ENCODE measurements around the gene MAPK12.
A peak's percentile ranks its signal among the peaks of the same experiment; 100 is the strongest.

The MAPK12 gene

DNA sequence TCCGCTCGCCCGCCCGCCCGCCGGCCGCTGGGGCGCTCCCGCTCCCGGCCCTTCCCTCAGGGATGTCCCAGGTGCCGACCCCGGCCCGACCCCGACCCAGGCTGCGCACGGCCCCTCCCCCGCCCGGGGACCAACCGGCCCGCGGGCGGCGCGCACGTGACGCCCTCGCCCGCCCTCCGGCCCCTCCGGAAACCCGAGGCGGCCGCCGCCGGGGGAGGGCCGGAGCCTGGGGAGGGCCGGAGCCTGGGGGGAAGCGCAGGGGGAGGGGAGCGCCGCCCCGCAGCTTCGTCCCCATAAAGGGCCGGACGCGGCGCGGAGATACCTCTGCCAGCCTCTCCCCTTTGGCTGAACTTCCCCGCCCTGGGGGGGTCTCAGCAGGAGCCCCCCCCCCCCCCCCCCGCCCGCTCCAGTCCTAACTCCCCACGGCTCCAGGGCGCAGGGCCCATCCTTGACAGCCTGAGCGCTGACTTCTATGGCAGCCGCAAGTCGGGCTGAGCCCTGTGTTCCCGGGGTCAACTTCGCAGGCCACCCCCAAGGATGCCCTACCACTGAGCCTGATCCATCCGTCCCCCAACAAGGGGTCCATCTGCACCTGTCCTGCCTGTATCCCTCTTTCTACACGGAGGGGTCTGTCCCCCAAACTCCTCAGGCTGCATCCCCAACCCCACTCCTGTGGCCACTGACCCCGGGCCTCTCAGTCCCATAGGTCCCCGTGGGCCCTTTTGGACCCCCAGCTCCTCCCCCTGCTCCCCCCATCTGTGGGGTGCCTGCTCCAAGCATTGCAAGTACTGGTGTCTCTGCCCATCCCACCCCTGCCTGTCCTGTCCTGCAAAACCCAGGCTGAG lies at the start of gene MAPK12:
MAPK12 (minus strand) TSS at position 69 of the 845 bp plus-strand sequence. CDS start 174 bp downstream, outside the sequence.
- peak; percentile 59 for DNase-seq (ENCODE audit: low read depth)

DNA sequence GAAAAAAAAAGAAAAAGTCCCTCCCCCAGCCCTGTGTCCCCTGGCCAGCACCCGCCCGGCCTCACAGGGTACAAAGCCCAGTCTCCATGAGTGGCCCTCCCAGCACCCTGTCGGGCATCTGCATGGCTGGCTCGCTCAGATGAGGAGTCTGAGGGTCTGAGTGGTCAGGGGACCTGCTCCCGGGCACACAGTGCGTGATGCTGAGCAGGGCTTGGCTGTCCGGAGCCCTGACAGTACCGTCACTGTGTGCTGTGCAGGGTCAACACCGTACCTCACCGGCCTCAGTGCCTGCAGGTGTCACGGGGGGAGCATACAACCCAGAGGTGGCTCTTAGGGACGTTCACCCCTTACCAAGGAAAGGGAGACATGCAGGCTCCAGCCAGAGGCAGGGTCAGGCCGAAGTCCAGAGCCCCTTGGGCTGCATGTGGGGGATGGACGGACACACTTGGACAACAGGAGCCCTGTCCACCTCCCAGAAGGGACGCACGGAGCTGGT lies 49.5 kb upstream of the MAPK12 start:
- DNase-seq (ENCODE audit: low read depth), result no peak

DNA sequence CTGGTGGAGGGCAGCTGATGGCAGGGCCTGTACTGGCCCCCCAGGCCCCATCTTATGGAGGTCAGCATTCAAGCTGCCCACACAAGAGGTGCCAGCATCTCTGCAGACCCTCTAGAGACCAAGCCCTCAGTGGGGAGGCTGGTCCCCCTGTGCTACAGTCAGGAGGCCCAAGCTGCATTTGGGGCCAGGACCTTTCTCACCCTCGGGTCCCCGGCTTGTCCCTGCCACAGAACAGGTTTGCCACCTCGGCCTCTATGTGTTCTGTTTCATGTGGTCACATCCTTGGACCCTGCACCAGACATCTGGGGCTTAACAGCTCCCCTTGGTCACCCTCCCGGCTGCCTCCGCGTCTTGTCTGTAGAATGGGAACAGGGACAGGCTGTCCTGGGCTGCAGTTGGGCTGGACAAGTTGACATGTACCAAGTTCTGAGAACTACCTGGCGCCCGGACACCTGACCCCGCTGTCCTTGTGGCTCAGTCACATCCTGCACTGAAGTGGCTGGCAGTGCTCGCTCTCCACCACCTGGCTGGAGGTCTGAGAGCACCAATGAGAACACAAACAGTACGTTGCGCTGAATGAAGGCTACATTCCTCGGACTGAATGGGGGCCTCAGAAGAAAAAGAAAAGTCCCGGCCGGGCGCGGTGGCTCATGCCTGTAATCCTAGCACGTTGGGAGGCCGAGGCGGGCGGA lies 48.7 kb upstream of the MAPK12 start:
- no peak for DNase-seq (ENCODE audit: low read depth)

DNA sequence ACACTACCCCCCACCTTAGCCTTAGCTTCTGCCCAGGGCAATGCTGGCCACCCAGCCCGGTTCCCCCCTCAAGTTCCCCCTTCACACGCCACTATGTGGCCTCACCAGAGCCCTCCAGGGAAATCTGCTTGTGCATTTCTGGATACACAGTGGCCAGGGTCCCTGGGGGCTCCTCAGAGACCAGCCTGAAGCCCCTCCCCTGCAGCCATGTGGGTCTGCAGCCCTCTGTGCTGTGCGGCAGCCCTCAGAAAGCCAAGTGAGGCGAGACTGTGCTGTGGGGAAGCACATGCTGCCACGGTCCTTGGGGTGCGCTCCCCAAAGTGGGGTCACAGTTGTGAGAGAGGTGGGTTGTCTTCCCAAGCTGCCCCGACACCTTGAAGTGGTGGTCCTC lies 48.1 kb upstream of the MAPK12 start:
- DNase-seq (ENCODE audit: low read depth), result no peak

DNA sequence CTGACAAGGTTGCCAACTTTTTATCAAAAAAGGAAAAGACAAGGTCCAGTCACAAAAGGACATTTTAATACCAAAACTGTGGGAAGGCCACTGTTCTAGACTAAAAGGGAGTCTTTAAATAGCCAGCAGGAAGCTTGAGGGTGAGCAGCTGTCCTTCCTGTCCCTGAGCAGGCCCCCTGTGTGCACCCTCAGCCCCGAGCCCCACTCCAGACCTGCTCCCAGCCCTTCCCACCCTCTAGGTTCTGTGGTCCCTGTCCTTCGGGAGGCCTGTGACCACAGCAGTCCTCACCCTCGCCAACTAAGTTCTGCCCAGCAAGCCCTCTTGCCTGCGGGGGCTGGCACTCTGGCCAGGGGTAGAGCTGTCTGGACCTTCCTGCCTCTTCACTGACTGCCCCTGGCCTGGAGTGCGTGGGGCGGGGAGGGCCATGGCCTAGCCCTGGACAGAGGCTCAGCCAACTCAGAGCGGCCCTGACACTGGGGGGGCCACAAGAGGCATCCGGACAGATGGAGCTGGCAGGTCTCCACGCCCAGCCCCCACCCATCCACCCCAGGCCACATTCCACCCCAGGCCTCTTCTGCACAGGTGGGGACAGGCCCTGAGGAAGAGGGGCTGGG lies 47.6 kb upstream of the MAPK12 start:
- DNase-seq (ENCODE audit: low read depth), result no peak

DNA sequence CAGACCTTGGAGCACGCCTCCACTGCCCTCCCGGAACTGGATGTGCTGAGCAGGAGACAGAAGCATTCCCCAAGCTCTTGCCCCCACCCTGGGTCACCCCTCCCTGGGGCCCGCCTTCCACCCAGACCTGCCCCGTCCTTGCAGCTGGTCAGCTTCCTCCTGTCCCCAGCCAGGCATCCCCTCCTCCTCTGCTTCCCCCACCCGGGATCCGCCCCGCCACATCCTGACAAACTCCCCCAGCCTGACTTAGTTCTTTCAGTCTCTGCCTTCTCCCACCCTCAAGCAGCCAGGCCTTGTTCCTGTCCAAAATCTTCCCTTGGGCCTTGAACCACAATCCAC lies 47.1 kb upstream of the MAPK12 start:
- peak; percentile 92 for DNase-seq (ENCODE audit: low read depth)

DNA sequence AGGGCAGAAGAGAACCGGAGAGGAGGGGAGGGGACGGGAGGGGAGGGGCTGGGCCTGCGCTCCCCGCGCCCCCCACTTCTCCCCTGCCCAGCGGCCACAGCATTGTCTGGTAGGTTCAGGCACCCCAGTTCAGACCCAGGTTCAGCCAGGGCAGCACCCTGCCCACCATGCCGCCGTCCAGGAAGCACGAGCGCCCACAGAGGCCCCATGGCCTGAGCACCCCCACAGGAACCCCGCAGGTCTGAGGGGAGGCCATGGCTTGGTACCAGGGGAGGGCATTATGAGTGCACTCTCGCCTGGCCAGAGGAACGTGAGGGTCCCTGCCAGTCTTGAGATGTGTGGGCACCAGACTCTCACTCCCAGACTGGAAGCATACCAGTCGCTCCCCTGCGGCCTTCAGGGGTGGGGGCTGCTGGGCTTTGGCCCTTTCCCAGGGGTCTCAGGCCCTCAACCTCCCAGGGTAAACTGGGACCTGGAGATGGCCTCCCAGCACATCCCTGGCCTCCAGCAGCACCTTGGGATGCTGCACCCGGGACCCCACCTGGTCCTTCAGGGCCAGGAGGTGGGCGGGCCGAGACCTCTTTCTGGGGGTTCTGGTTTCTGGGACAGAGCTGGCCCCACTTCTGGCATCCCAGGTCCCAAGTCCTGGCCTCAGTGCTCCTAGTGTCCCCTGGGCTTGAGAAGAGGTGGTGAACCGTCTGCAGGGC lies 46.6 kb upstream of the MAPK12 start:
- no peak for DNase-seq (ENCODE audit: low read depth)

DNA sequence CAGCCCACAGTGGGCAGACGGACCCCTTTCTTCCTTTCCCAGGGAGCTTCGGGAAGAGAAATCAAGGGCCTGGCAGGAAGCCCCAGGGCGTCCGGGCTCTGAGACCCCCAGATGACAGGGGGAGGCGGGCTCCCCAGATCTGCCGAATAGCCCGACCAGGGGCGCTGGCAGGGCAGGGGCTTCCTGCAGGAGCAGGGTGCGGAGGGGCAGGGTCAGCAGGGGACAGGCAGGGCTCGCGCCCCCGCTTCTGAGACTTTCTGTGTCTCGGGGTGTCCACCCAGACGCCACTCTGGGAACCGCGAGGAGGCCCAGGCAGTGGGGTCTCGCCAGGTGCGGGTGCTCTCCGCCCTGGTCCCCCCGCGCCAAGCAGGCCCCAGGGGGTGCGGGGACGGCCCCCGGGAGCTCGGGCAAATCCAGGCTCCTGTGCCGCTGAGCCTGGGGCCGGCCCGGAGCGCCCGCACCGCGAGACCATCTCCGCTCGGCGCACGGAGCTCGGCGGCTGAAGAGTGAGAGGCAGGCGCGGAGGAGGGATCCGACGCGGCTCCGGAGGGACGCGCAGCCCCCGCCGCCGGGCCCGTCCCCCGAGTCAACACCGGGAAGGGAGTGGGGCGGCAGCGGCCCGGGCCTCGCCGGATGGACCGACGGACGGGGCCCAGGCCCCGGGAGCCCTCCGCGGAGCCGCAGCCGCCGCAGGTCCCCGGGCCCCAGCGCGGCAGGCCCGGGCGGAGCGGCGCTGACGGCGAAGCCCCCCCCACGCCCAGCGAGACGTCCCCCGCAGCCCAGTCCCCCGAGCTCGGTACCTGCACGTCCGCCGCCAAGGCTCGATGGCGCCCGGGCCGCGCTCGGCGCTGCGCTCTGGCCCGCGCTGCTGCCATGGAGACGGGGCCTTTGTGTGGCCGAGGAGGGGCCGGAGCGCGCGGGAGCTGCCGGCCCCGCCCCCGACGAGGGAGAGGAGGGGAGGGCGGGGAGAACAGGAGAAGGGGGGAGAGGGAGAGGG lies 45.6 kb upstream of the MAPK12 start, which contains the start of gene PLXNB2:
PLXNB2 (minus strand) TSS at position 894 of the 997 bp plus-strand sequence. CDS start 17,062 bp downstream, outside the sequence.
- DNase-seq (ENCODE audit: low read depth), result peak; percentile 82

DNA sequence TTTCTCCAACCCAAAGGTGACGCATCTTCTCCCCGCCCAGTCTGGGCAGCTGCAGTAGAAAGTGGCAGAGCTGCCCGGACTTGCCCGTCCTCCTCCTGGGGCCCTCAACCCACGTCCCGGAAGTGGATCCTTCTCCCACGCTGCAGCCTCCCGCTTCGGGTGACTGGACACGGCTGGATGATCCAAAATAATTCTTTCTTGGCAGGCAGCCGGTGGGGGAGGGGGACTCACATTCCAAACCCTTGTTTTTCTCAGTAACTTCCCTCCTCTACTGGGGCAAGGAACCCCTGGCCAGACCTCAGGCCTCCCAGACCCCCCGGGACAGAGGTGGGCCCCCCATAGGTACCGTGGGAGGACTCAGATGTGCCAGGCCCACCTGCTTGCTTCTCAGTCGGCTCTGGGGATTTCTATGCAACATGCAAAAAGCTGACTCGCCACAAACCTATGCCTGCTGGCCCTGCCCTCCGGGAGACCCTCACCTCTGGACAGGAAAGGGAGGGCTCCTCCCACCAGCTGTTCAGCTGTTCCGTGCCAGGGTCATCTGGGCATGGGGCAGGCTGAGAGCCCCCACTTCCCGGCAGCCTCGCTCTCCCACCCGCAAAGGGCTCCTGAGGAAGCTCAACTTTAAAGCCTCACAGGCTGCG lies 44.6 kb upstream of the MAPK12 start:
- peak; percentile 98 for DNase-seq (ENCODE audit: low read depth)

DNA sequence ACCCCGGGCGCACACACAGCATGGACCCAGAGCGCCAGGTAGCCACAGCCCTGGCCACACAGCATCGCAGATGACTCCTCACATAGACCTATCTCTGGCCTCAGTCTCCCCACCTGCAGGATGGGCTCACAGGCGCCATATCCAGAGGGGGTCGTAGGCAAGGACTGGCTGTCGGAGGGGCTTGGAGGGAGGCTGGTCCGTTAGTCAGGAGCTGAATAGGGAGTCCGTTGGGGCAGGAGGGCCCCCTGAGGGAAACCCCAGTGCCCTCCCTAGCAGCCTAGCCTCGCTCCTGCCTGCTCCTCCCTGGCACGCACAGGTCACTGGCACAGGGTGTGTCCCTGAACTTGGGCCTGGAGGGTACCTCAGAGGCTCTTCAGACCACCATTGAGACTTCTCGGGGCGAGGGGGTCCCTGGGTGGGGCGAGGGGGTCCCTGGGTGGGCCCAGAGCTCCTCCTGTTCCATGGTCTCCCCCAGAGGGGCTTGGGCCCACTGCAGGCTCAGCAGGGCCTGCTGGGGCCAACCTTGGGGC lies 44.0 kb upstream of the MAPK12 start:
- DNase-seq (ENCODE audit: low read depth), result no peak

DNA sequence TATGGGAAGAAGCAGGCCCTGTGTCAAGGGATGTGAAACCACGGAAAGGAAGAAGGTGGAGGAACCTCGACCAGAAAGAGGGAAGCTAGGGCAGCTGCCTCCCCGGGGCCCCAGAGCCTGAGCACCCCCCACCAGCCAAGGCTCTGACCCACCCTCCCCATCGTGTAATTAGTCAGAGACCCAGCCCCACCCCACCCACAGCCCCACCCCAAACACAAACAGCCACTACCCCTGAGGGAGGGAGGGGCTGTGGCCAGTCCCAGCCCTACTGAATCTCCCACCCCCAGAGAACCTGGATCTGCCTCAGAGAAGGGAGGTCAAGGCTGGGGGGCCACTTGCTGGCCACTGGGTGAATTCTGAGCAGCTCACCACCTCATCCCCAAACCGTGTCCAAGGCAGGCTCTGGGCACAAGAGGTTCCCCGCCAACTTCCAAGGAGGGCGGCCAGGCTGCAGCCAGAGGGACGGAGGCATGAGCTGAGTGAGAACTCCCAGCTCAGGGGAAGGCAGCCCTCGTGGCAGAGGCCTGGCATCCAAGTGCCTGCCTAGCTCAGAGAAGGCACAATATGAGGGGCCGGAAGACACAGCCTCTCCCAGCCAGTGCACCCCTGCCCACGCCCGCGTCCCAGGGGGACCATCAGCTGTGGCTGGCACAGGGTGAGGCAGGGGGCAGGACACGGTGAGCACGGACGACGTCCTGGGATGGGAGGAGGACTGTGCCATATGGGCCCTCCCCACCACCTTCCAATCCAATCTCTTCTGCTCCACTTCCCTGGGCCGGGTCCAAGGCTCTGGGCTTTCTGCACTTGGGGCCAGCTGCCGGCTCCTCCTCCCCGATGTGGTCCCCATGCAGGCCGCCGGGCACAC lies 43.3 kb upstream of the MAPK12 start:
- DNase-seq (ENCODE audit: low read depth), result no peak

DNA sequence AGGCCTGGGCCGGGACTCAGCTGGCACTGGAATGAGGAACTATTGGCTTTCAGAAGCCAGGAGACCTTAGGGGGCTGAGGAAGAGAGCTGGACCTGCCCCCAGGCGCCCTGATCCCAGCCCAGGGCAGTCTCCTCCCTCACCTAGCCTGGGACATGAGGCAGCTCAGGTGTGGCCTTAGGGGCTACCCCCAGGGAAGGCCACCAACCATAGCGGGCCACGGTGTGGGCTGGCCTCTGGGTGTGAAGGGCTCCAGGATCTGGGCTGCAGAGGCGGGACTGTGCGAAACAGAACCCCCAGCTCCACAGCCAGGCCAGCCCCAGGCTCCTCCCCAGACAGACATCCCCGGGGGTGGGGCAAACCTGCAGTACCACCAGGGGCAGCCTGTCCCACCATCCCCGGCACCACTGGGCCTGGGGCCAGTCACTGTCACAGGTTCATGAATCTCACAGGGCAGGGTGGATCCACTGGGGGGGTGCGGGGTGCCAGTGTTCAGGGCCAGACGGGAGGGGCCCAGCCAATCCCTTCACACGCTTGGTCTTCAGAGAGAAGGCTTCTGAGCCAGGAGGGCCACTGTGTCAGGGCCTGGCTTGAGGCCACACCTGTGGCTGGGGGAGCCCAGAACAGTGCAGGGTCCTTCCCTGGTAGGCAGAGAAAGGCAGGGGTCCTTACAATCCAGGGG lies 42.5 kb upstream of the MAPK12 start:
- no peak for DNase-seq (ENCODE audit: low read depth)

DNA sequence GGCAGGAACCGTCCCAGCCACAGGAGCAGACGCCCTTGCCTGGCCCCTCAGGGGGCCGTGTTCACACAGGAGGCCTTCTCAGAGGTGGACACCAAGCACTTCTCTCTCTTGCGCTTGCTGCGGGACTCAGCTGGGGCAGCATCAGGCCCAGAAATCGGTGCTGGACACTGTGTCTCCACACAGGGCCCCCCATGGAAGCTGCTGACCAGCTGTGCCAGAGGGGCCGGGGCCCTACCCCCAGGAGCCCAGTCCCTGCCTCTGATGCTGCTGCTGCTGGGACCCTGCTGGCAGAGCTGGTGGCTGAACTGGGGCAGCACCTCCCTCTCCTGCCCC lies 42.0 kb upstream of the MAPK12 start:
- no peak for DNase-seq (ENCODE audit: low read depth)

DNA sequence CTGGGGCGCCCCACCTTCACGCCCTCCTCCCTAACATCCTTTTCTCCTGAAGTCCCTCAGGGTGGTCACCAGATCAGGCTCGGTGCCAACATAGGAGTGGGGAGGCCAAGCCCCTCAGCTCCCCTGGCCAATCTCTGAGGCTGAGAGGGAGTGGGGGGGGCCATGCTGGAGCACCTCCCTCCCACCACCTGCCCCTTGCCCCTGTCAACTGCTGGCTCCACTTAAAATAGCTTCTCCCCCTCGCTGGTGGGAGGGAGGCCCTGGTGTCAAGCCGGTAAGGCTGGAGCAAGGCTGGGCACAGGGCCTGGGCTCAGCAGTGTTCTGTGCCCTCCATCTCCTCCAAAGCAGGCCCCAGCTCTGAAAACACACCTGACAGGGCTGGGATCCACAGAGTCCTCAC lies 41.1 kb upstream of the MAPK12 start:
- DNase-seq (ENCODE audit: low read depth), result no peak

DNA sequence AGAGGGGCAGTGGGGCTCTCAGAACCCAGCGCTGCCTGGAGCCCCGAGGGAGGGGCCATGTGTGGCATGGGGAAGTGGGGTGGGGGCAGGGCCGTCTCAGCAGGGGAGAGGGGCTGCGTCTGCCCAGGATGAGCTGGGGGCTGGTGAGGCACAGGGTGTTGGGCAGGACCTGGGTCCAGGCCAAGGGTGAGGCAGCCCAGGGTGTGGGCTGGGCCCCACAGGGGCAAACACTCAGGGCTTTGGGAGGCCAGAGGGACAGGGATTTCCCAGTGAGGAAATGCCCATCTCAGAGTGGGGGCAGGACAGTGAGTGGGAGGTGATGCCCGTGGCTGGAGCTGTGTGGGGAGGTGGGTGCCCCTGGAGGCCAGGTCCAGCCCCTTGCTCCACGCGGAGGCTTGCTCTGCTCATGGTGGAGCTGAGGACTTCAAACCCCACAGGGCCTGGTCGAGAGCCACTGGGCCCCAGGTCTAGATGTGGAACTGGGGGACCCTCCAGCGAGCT lies 40.6 kb upstream of the MAPK12 start:
- DNase-seq (ENCODE audit: low read depth), result peak; percentile 48

DNA sequence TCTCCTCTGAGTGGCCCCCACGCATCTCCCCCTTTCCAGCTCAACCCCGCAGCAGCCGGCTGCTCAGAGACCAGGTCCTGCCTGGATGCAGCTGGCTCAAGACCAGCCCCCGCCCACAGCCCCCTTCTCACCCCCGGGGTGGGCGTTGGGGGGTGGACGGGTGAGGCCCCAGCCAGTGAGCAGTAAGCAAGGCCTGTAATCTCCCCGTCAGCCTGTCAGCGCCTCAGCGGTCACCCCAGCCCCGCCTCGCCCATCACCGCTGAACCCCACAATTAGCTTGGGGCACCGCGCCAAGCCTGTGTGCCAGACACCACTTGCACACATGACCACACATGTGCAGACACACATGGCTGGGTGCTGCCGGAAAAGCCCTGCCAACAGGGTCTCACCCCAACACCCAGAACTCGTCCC lies 40.1 kb upstream of the MAPK12 start:
- no peak for DNase-seq (ENCODE audit: low read depth)

DNA sequence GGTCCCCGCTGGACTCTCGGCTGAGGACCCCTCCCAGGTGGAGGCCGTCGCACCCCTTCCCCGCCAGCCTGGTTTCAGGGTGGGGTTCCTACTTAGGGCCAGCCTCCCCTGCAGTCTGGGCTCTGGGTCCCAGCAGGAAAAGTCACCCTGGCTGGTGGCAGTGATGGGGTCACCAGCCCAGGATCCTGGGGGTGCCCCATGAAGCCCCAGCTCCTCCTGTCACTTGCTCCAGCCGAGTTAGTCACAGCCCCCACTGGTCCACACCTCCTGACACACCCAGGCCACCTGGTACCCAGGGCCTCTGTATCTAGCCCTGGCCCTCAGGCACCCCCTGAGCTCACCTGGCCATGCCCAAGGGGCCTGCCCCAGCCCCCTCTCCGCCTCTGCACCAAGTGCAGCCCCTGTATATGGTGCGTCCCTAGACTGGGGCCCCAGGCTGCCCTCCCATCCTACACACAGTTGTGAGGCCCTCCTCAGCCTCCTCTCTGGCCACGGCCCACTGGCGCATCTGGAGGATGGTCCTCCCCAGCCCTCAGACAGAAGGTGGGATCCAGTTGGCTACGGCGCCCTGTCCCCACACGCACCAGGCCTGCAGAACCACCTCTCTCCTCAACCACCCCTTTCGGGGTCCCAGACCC lies 39.3 kb upstream of the MAPK12 start:
- DNase-seq (ENCODE audit: low read depth), result no peak

Measured in EH (cell line).